Loucy (cell line): Measurements from ENCODE around the gene ATP5PB.

ENCODE experiments used
- H2AFZ ChIP-seq: fragments of 200-600 bp; sonication (generic); 2 replicates; pipeline ENCODE4 v1.6.0; 2016; ENCODE audit warnings: antibody characterized with exemption, mild to moderate bottlenecking, low read length, moderate library complexity
- H3F3A ChIP-seq: fragments of 200-600 bp; 2 replicates; pipeline ENCODE4 v1.6.0; 2016; ENCODE audit warnings: antibody characterized with exemption, low read depth, mild to moderate bottlenecking
- H3K27me3 ChIP-seq: fragments of 200-600 bp; sonication (generic); 2 replicates; pipeline ENCODE4 v1.6.1; 2014; ENCODE audit warnings: low read length, mild to moderate bottlenecking; ENCODE audit not compliant: insufficient read depth, poor library complexity, severe bottlenecking
- H3K36me3 ChIP-seq: fragments of 200-600 bp; sonication (generic); 2 replicates; pipeline ENCODE4 v1.6.1; 2016; ENCODE audit warnings: low read length; ENCODE audit not compliant: insufficient read depth
- H3K4me1 ChIP-seq: fragments of 200-600 bp; sonication (generic); 2 replicates; pipeline ENCODE4 v1.5.1; 2014; ENCODE audit warnings: low read length, mild to moderate bottlenecking; ENCODE audit not compliant: insufficient read depth, poor library complexity, severe bottlenecking
- H3K4me2 ChIP-seq: fragments of 200-600 bp; sonication (generic); 2 replicates; pipeline ENCODE4 v1.6.0; 2014; ENCODE audit warnings: antibody characterized with exemption, low read length, low read depth, mild to moderate bottlenecking; ENCODE audit not compliant: poor library complexity, severe bottlenecking
- H3K4me3 ChIP-seq: fragments of 200-600 bp; sonication (generic); 2 replicates; pipeline ENCODE4 v1.5.1; 2014; ENCODE audit warnings: low read length, mild to moderate bottlenecking, mixed read lengths; ENCODE audit not compliant: poor library complexity, severe bottlenecking
- H3K79me2 ChIP-seq: fragments of 200-600 bp; sonication (generic); 2 replicates; pipeline ENCODE4 v1.6.1; 2014; ENCODE audit warnings: low read length; ENCODE audit not compliant: insufficient read depth
- H3K9ac ChIP-seq: fragments of 200-600 bp; sonication (generic); 2 replicates; pipeline ENCODE4 v1.6.0; 2014; ENCODE audit warnings: mild to moderate bottlenecking, low read depth, low read length, moderate library complexity; ENCODE audit not compliant: poor library complexity, severe bottlenecking
- H3K9me2 ChIP-seq: fragments of 200-600 bp; sonication (generic); replicated peaks from 2 replicates; pipeline ENCODE4 v1.6.1; 2016; ENCODE audit warnings: low read depth, low read length, mixed read lengths
- H3K9me3 ChIP-seq: fragments of 200-600 bp; sonication (generic); 2 replicates; pipeline ENCODE4 v1.6.1; 2014; ENCODE audit warnings: mild to moderate bottlenecking, antibody characterized with exemption, low read length, low read depth; ENCODE audit not compliant: insufficient read depth
- H4K20me1 ChIP-seq: fragments of 200-600 bp; sonication (generic); 2 replicates; pipeline ENCODE4 v1.6.0; 2014; ENCODE audit warnings: antibody characterized with exemption, low read length, mild to moderate bottlenecking; ENCODE audit not compliant: insufficient read depth, poor library complexity, severe bottlenecking
- EZH2phosphoT487 ChIP-seq: fragments of 200-600 bp; IDR thresholded peaks from 2 replicates; pipeline ENCODE4 v1.6.1; 2018; ENCODE audit warnings: antibody characterized with exemption, mild to moderate bottlenecking, moderate library complexity, borderline replicate concordance
- TF ChIP-seq, protein P1 (sequence below): fragments of 200-600 bp; sonication (generic); conservative IDR thresholded peaks from 2 replicates; pipeline ENCODE4 v1.5.1; 2014; ENCODE audit warnings: mild to moderate bottlenecking, antibody characterized with exemption, low read length

ATP5PB gene

GRCh38 chr1:111486431-111486830 lies 37.2 kb downstream of the ATP5PB start:
- Histone ChIP-seq H3K27me3 (no peaks in the 10 kb centered on the region), H3K9ac (no peak overlapping the region), H3K36me3 (no peaks in the 10 kb centered on the region), H3K4me2 (no peak overlapping the region), H3K79me2 (no peaks in the 10 kb centered on the region), H3K9me2 (no peaks in the 10 kb centered on the region), H3K9me3 (no peaks in the 10 kb centered on the region), H3K4me1 (peaks cover 5% of the 10 kb centered on the region), H2AFZ (no peak overlapping the region), H3F3A (no peaks in the 10 kb centered on the region), H4K20me1 (no peaks in the 10 kb centered on the region), H3K4me3 (no peak overlapping the region)
- TF ChIP-seq, protein P1, sequence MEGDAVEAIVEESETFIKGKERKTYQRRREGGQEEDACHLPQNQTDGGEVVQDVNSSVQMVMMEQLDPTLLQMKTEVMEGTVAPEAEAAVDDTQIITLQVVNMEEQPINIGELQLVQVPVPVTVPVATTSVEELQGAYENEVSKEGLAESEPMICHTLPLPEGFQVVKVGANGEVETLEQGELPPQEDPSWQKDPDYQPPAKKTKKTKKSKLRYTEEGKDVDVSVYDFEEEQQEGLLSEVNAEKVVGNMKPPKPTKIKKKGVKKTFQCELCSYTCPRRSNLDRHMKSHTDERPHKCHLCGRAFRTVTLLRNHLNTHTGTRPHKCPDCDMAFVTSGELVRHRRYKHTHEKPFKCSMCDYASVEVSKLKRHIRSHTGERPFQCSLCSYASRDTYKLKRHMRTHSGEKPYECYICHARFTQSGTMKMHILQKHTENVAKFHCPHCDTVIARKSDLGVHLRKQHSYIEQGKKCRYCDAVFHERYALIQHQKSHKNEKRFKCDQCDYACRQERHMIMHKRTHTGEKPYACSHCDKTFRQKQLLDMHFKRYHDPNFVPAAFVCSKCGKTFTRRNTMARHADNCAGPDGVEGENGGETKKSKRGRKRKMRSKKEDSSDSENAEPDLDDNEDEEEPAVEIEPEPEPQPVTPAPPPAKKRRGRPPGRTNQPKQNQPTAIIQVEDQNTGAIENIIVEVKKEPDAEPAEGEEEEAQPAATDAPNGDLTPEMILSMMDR = no peak
- TF ChIP-seq EZH2phosphoT487 = no peak

GRCh38 chr1:111487133-111487532 lies 37.9 kb downstream of the ATP5PB start:
- TF ChIP-seq, protein P1 = no peak
- no peak for TF ChIP-seq EZH2phosphoT487
- H3K27me3 ChIP-seq = no peaks in the 10 kb centered on the region
- H3K4me1 ChIP-seq = peaks cover under 1% of the 10 kb centered on the region
- no peaks in the 10 kb centered on the region for H4K20me1 ChIP-seq
- no peak overlapping the region for H3K9ac ChIP-seq
- no peak overlapping the region for H3K4me3 ChIP-seq
- H2AFZ ChIP-seq = no peak overlapping the region
- H3K36me3 ChIP-seq = no peaks in the 10 kb centered on the region
- no peak overlapping the region for H3K4me2 ChIP-seq
- H3F3A ChIP-seq = no peaks in the 10 kb centered on the region
- H3K79me2 ChIP-seq = no peaks in the 10 kb centered on the region
- H3K9me3 ChIP-seq = no peaks in the 10 kb centered on the region
- no peaks in the 10 kb centered on the region for H3K9me2 ChIP-seq

DNA sequence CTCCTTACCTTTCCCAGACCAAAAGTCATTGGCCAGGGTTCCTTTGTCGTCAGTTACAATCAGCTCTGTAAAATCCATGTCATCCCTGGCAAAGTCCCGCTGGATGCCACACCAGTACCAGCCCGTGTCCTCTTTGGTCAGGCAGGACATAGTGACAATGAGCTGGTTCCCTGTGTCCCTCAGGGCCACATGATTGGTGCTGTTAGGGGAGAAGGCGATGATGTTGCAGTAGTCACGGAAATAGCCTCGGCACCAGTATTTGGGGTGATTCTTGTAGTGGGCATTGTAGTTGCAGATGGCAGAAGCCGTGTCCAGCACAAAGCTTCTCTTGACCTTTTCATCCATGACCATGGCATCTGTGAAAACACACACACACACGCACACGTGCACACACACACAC lies 39.4 kb downstream of the ATP5PB start:
- Histone ChIP-seq H3K9me2 (no peaks in the 10 kb centered on the region), H3K9ac (no peak overlapping the region), H3F3A (no peaks in the 10 kb centered on the region), H3K79me2 (no peaks in the 10 kb centered on the region), H3K4me2 (no peak overlapping the region), H3K4me1 (no peaks in the 10 kb centered on the region), H3K36me3 (no peaks in the 10 kb centered on the region), H3K4me3 (no peak overlapping the region), H2AFZ (no peak overlapping the region), H4K20me1 (no peaks in the 10 kb centered on the region), H3K9me3 (no peaks in the 10 kb centered on the region), H3K27me3 (no peaks in the 10 kb centered on the region)
- TF ChIP-seq, protein P1 = no peak
- TF ChIP-seq EZH2phosphoT487 = no peak
